ENCODE results near the gene HOXD12. TPM values are rescaled to one million over a fixed set of nuclear protein-coding genes. Genes with fewer than 3 reads are reported as not detected.

The HOXD12 gene
- total RNA-seq, 1 donor = not detected

DNA sequence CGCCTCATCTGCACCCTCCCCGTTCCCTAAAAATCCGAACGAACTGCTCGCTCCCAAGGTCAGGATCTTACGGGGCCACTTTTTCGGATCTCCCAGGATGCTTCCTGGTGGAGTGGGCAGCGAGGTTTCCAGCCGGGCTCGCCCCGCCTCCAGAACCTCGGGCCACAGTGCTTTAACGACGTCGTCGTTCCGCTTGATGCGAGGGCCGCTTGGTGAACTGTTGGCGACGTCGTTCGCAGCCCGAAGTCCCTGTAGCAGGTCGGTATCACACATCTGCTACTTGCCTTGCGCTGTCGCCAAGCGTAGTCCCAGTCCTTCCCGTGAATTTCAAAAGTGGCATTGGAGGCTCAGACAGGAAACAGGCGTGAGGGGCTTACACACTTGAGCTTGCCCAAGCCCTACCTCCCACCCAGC lies 31.2 kb upstream of the HOXD12 start:
- TF ChIP-seq, protein P1, sequence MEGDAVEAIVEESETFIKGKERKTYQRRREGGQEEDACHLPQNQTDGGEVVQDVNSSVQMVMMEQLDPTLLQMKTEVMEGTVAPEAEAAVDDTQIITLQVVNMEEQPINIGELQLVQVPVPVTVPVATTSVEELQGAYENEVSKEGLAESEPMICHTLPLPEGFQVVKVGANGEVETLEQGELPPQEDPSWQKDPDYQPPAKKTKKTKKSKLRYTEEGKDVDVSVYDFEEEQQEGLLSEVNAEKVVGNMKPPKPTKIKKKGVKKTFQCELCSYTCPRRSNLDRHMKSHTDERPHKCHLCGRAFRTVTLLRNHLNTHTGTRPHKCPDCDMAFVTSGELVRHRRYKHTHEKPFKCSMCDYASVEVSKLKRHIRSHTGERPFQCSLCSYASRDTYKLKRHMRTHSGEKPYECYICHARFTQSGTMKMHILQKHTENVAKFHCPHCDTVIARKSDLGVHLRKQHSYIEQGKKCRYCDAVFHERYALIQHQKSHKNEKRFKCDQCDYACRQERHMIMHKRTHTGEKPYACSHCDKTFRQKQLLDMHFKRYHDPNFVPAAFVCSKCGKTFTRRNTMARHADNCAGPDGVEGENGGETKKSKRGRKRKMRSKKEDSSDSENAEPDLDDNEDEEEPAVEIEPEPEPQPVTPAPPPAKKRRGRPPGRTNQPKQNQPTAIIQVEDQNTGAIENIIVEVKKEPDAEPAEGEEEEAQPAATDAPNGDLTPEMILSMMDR (IDR thresholded peaks at IDR 0.05; ENCODE audit: insufficient read depth, low read depth, low read length) = no peak
- H3K4me3 ChIP-seq (ENCODE audit: low read depth, low read length) = no peak overlapping the region
- DNase-seq (ENCODE audit: low read depth) = no peak

GRCh38 chr2:176071330-176072291 lies 28.0 kb upstream of the HOXD12 start:
- no peak overlapping the region for H3K4me3 ChIP-seq (ENCODE audit: low read depth, low read length)
- TF ChIP-seq, protein P1 (IDR thresholded peaks at IDR 0.05; ENCODE audit: insufficient read depth, low read depth, low read length) = no peak
- no peak for DNase-seq (ENCODE audit: low read depth)

GRCh38 chr2:176072292-176072669 lies 27.3 kb upstream of the HOXD12 start:
- DNase-seq (ENCODE audit: low read depth) = no peak
- TF ChIP-seq, protein P1 (IDR thresholded peaks at IDR 0.05; ENCODE audit: insufficient read depth, low read depth, low read length) = no peak
- no peak overlapping the region for H3K4me3 ChIP-seq (ENCODE audit: low read depth, low read length)

DNA sequence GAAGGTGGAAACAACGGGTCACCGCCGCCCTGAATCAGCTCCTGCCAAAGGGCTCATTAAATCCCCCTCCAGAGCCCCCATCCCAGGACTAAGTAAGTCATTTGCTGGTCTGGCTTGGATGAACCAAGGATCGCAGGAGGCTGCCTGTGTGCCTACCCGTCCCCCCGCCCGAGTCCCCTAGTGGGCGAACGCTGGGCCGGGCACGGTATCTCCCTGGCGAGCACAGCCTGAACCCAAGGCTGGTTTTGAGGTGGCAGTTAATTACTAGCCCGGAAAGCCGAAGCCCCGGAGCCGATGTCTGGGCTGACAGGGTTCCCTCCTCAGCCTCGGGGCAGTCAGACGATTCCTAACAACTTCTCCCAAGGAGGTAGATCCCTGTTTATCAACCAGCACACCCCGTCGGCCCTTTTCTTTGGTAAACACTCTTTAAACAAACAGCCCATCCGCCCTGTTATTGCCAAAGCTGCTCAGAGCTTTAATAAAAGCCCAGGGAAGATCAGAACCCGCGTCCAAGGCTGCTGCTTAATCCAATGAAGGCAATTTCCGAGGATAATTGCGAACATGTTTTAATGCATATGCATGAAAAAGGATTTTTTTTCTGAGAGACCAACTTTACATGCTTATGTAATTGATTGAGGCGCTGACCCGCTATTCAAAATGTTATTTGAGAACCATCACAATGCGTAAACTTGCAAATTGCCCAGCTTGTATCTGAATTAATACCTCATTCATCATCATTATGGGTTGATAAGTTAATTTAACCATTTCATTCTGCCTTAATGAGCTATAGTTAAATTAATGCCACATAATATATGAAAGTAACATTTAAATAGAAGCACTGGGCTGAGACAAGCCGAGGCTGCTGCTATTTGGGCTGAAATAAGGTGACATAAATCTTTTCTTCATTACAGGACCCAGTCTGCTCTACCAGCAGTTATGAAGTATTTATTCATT lies 26.4 kb upstream of the HOXD12 start:
- H3K4me3 ChIP-seq (ENCODE audit: low read depth, low read length) = no peak overlapping the region
- no peak for DNase-seq (ENCODE audit: low read depth)
- TF ChIP-seq, protein P1 (IDR thresholded peaks at IDR 0.05; ENCODE audit: insufficient read depth, low read depth, low read length) = no peak

DNA sequence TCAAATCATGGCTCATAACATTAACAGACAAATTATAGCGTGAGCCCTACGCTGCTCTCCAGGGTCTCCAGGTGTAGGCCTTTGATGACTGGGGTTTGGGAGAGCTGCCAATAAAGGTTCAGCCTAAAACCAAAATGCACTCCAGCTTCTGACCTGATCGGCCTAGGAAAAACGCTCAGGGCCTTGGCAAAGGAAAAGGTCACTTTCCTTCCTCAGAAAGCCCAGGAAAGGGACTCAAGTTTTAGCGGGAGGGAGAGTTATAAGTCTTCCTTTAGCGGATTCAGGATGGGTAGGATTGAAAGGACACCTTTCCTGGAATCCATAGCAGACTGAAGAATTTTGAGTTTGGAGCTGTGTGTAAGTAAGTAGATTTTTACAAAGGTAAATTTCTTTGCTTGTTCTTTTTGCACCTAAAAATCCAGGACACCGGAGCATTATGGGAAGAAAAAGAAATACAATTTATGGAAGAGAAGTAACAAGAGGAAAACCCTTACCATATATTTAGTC lies 24.6 kb upstream of the HOXD12 start:
- no peak for DNase-seq (ENCODE audit: low read depth)
- TF ChIP-seq, protein P1 (IDR thresholded peaks at IDR 0.05; ENCODE audit: insufficient read depth, low read depth, low read length) = no peak
- no peak overlapping the region for H3K4me3 ChIP-seq (ENCODE audit: low read depth, low read length)

DNA sequence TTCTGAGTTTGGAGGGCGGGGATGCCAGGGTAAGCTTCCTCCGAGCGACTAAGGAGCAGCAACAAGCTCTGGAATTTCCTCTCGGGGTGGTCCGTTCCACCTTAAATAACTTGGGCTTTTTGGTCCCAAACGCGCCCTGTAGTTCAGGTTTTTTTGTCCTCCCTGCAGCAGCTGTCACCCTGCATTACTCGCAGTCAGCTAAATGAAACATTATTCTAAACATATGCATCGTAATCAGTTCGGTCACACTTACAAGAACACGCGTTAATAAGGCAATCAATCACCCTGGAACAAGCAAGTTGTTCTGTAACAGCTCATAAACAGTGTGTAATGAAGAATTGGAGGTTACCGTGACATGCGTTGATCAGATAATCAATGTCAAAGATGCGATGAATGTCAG lies 24.1 kb upstream of the HOXD12 start:
- H3K4me3 ChIP-seq (ENCODE audit: low read depth, low read length) = no peak overlapping the region
- TF ChIP-seq, protein P1 (IDR thresholded peaks at IDR 0.05; ENCODE audit: insufficient read depth, low read depth, low read length) = no peak

More for the DNA sequence above, 24.1 kb upstream of the HOXD12 start:
- no peak for DNase-seq (ENCODE audit: low read depth)

All from fibroblast of villous mesenchyme (primary cell).